GM21423 (cell line): ENCODE measurements around the gene CCDC178.

Source experiments
- ATAC-seq: cut with Tn5 transposase; IDR thresholded peaks from one replicate; pipeline ENCODE4 v1.9.1; 2021; ENCODE audit warnings: mild to moderate bottlenecking, moderate library complexity; ENCODE audit not compliant: unreplicated experiment

Gene CCDC178

GRCh38 chr18:33135951-33136660 lies 304.4 kb downstream of the CCDC178 start:
- no peak for ATAC-seq

- ATAC-seq: no peak
Measured at GRCh38 chr18:33132657-33133056, 307.9 kb downstream of the CCDC178 start.

GRCh38 chr18:33128581-33128980 lies 311.9 kb downstream of the CCDC178 start:
- ATAC-seq: no peak

- no peak for ATAC-seq
Measured at GRCh38 chr18:33123862-33124518, 316.5 kb downstream of the CCDC178 start.

- ATAC-seq: no peak
Measured at GRCh38 chr18:33116376-33116775, 324.1 kb downstream of the CCDC178 start.

- ATAC-seq: no peak
Measured at GRCh38 chr18:33115917-33116316, 324.6 kb downstream of the CCDC178 start.

GRCh38 chr18:33115476-33115875 lies 325.0 kb downstream of the CCDC178 start:
- no peak for ATAC-seq

- no peak for ATAC-seq
Measured at GRCh38 chr18:33114749-33115148, 325.8 kb downstream of the CCDC178 start.

- ATAC-seq: no peak
Measured at GRCh38 chr18:33113416-33113815, 327.1 kb downstream of the CCDC178 start.

- ATAC-seq: no peak
Measured at GRCh38 chr18:33107511-33107910, 333.0 kb downstream of the CCDC178 start.

- ATAC-seq: no peak
Measured at GRCh38 chr18:33101316-33101715, 339.2 kb downstream of the CCDC178 start.

GRCh38 chr18:33099626-33100025 lies 340.9 kb downstream of the CCDC178 start:
- no peak for ATAC-seq

GRCh38 chr18:33097126-33097525 lies 343.4 kb downstream of the CCDC178 start:
- no peak for ATAC-seq

GRCh38 chr18:33090461-33090860 lies 350.1 kb downstream of the CCDC178 start:
- no peak for ATAC-seq

GRCh38 chr18:33076601-33077000 lies 363.9 kb downstream of the CCDC178 start:
- ATAC-seq: no peak

- no peak for ATAC-seq
Measured at GRCh38 chr18:33074125-33074524, 366.4 kb downstream of the CCDC178 start.

GRCh38 chr18:33062834-33063364 lies 377.6 kb downstream of the CCDC178 start:
- no peak for ATAC-seq

GRCh38 chr18:33052886-33053285 lies 387.6 kb downstream of the CCDC178 start:
- no peak for ATAC-seq

GRCh38 chr18:33051407-33051806 lies 389.1 kb downstream of the CCDC178 start:
- no peak for ATAC-seq

- no peak for ATAC-seq
Measured at GRCh38 chr18:33040213-33040612, 400.3 kb downstream of the CCDC178 start.

GRCh38 chr18:33034945-33035344 lies 405.6 kb downstream of the CCDC178 start:
- no peak for ATAC-seq

GRCh38 chr18:33034212-33034611 lies 406.3 kb downstream of the CCDC178 start:
- ATAC-seq: no peak
